Urinary bladder (tissue), 4 donors: ENCODE data around the gene FLT4. TPM values are rescaled to one million over a fixed set of nuclear protein-coding genes. Genes with fewer than 3 reads are reported as not detected.

Source experiments
- DNase-seq: peaks from one replicate; pipeline ENCODE4 v3.0.0-alpha.2; 2015; ENCODE audit errors: extremely low spot score
- H3K27ac ChIP-seq: one replicate; pipeline ENCODE4 v1.5.1; 2013; ENCODE audit warnings: low read depth, mild to moderate bottlenecking, moderate library complexity
- H3K36me3 ChIP-seq: one replicate; pipeline ENCODE4 v1.6.1; 2013; ENCODE audit warnings: mild to moderate bottlenecking, moderate library complexity; ENCODE audit not compliant: insufficient read depth
- H3K4me1 ChIP-seq: one replicate; pipeline ENCODE4 v1.6.1; 2013; ENCODE audit warnings: mild to moderate bottlenecking, moderate library complexity; ENCODE audit not compliant: insufficient read depth
- H3K4me3 ChIP-seq: one replicate; pipeline ENCODE4 v1.5.1; 2013; ENCODE audit warnings: low read depth, low read length
- WGBS: extraction: QIAGEN DNeasy Blood & Tissue Kit; methylation state at CpG from one replicate; pipeline ENCODE4 v1.1.7; 2013; 5-methylcytosine and 5-hydroxymethylcytosine counted together
- polyA plus RNA-seq: library from polyadenylated mRNA; stranded (reverse); fragments of 200-250 nt; gene quantifications from one replicate; pipeline ENCODE4 v1.2.3, GENCODE V29; 2013
- total RNA-seq: library from RNA; depleted of rRNA; stranded (reverse); fragments of >200 nt; gene quantifications from one replicate; pipeline ENCODE4 v1.2.3, GENCODE V29; 2014
- donor health status: healthy with polysubstance abuse.
- donor health status: healthy.

FLT4 gene
- total and polyA plus RNA-seq, 2 donors, result 8.4 to 18.2 TPM

DNA sequence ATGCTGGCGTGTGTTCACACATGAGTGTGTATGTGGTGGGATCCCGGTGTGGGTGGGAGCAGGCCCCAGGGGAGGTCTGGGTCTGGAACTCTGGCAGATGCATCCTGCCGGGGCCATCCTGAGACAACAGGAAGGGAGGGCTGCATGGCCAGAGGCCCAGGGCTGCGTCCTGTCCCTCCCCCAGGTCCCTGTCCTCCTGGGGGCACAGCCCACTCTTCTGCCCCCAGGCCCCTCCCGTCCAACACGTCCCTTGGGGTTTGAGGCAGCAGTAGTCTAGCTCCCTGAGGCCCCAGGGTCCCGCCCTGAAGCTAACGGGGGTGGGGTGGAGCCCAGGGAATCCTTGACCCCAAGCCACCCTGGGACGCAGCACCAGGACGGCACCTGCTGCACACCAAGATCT lies 16.6 kb downstream of the FLT4 start:
- no peak for DNase-seq
- 66% methylated on average over 10 of the region's 10 CpGs for WGBS
- Histone ChIP-seq H3K4me3 (no peak overlapping the region), H3K4me1 (no peaks in the 10 kb centered on the region), H3K27ac (no peak overlapping the region), H3K36me3 (no peaks in the 10 kb centered on the region)

DNA sequence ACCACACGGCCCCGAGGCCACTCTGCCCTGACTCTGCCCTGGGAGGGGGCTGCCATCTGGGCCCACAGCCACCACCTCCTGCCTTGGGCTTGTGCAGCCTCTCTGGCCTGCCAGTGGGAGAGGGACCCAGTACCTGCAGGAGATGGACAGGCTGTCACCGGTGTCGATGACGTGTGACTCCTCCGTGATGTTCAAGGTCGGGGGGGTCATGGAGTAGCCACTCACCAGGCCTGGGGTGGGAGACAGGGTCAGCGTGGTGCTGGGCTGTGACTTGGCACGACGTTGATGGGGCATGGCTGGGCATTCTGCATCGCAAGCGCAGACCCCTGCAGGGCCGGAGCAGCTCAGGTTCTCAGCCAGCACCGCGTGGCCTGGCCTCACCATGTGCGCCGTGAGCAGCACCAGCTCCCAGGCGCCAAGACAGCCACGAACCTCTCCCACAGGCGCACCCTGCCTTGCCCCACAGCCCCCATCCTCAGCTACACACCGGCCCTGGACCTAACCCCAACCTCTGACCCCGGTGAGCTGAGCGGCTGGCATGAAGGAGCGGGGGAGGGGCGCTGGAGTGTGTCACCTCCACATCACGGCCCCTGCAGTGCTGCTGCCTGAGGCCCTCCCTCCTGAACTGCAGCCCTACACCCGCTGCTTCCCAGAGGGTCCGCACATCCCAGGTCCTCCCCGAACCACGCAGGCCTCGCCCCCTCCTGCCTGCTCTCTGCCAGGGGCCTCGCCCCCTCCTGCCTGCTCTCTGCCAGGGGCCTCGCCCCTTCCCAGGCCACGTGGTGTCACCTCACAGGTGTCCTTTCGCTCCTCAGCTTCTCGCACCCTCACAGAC lies 17.6 kb downstream of the FLT4 start:
- 67% methylated on average over 35 of the region's 36 CpGs for WGBS

DNA sequence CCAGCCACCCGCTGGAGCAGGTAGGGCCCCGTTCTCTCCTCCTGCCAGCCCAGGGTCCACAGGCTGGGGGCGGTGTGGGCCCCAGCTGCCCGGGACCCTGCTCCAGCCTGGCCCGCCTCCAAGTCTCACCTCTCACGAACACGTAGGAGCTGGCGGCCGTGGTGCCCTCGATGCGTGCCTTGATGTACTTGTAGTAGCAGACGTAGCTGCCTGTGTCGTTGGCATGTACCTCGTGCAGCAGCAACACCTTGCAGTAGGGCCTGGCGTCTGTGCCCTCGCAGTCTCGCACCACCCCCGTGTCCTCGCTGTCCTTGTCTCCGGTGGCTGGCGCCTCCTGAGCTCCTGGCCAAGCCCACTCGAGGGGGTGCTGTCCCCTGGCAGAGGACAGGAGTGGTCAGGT lies 19.0 kb downstream of the FLT4 start:
- DNase-seq, result no peak
- Histone ChIP-seq H3K4me3 (no peak overlapping the region), H3K36me3 (no peaks in the 10 kb centered on the region), H3K4me1 (no peaks in the 10 kb centered on the region), H3K27ac (no peak overlapping the region)
- WGBS, result 87% methylated on average over 22 of the region's 22 CpGs

More for the DNA sequence above, 17.6 kb downstream of the FLT4 start:
- Histone ChIP-seq H3K4me3 (no peak overlapping the region), H3K4me1 (no peaks in the 10 kb centered on the region), H3K27ac (no peak overlapping the region), H3K36me3 (no peaks in the 10 kb centered on the region)
- no peak for DNase-seq

DNA sequence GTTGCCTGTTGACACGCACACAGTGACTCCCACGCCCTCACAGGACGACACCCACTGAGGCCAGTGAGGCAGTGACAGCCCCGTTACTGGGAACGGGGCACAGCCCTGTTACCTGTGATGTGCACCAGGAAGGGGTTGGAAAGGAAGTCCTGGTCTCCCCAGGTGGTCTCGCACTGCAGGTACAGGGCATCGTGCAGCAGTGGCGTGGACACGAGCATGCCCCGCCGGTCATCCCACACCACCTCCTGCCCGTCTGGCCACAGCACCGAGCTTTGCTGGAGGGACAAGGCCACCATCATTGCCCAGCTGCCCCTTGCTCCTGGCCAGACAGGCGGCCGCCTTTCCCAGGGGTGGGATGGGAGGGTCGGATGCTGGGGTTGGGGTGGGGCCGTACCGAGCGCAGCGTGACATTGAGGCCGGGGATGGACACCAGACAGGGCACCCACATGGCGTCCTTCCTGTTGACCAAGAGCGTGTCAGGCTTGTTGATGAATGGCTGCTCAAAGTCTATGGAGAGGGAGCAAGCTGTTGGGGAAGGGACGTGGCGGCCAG lies 19.5 kb downstream of the FLT4 start:
- DNase-seq, result no peak
- no peaks in the 10 kb centered on the region for H3K36me3 ChIP-seq
- no peak overlapping the region for H3K27ac ChIP-seq
- no peaks in the 10 kb centered on the region for H3K4me1 ChIP-seq
- WGBS, result 89% methylated on average over 25 of the region's 25 CpGs
- H3K4me3 ChIP-seq, result no peak overlapping the region

DNA sequence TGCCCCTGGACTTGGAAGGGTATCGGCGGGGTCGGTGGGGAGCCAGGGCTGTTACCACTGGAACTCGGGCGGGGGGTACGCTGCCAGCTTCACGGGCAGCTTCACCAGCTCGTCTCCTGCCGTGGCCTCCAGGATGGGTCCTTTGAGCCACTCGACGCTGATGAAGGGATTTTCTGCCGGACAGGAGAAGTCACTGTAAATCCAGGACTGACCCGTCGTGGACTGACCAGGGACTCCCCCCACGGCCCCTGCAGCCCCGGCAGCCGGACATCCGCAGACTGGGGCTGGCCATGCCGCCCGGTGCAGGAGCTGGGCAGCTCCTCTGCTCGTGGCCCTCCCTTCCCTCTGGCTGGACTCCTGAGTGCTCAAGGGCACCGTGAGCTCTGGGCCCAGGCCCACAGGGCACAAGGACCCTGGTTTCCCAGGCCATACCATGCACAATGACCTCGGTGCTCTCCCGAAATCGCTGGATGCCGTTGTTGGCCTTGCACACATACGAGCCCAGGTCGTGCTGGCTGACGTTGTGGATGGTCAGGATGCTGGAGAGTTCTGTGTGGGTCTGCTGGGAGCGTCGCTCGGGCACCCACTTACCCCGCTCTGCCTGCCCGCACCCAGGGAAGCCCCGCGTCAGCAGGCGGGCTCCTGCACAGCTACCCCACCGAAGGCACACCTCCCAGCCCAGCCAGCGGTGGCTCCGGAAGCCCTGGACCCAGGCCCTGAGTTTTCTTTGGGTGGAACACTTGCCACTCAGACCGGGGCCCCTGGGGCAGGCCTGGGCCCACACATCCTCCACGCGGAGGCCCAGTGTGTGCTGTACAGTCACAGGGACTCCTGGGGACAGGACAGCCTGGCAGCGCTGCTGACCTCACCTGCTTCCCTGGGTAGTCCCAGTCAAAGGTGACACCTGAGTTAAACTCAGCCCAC lies 20.3 kb downstream of the FLT4 start:
- 88% methylated on average over 44 of the region's 44 CpGs for WGBS
- Histone ChIP-seq H3K4me3 (no peak overlapping the region), H3K4me1 (no peaks in the 10 kb centered on the region), H3K36me3 (no peaks in the 10 kb centered on the region), H3K27ac (no peak overlapping the region)
- no peak for DNase-seq

DNA sequence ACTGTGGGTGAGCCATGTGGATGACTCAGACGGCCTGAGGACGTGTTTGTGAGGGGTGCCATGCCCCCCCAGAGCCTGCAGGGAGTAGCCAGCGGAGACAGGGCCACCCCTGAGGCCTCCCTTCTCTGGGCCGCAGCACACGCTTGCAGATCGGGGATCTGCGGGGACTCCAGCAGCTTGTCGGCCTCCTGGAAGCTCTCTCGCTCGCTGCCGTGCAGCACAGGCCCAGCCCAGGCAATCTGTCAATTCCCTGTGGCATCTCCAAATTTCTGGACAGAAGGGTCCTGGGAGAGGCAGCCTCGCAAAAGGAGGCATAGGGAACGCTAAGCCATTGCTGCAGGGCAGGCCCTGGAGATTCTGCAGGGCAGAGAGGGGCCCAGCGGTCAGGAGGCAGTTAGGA lies 21.2 kb downstream of the FLT4 start:
- no peak overlapping the region for H3K4me3 ChIP-seq
- no peak for DNase-seq
- H3K4me1 ChIP-seq, result no peaks in the 10 kb centered on the region
- no peak overlapping the region for H3K27ac ChIP-seq
- H3K36me3 ChIP-seq, result no peaks in the 10 kb centered on the region
- WGBS, result 75% methylated on average over 14 of the region's 14 CpGs

DNA sequence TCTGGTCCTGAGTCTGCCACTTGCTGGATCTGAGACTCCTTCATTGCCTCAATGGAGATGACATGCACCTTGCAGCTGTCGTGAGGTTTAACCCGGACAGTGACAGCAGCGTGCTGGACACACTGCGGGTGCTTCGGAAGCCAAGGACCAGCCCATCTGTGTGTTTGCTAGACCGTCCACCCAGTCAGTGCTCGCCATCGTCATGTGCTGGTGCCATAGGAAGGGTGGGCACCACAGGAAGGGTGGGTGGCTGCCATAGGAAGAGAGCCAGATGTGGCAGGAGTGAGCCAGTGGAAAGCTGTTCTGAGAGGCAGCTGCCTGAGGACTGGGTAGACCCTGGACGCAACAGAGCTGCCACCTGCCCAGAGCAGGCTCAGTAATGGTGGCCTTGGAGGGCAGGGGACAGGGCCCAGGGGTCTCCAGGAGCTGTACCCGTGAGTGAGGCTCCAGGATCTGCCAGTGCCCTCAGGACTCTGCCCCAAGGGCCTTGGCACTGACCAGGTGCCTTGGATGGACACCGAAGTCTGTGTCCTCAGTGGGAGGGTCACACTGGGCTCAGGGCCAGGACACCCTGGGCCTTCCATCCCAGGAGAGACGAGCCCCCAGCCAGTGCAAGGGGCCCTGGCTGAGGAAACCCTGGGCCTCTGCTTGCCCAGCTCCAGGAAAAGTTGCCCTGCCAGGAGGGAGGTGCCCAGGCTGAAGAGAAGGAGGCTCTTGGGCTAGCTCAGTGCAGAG lies 21.8 kb downstream of the FLT4 start:
- WGBS, result 88% methylated on average over 12 of the region's 12 CpGs
- H3K36me3 ChIP-seq, result no peaks in the 10 kb centered on the region
- H3K4me1 ChIP-seq, result no peaks in the 10 kb centered on the region
- H3K27ac ChIP-seq, result no peak overlapping the region
- no peak for DNase-seq
- no peak overlapping the region for H3K4me3 ChIP-seq

DNA sequence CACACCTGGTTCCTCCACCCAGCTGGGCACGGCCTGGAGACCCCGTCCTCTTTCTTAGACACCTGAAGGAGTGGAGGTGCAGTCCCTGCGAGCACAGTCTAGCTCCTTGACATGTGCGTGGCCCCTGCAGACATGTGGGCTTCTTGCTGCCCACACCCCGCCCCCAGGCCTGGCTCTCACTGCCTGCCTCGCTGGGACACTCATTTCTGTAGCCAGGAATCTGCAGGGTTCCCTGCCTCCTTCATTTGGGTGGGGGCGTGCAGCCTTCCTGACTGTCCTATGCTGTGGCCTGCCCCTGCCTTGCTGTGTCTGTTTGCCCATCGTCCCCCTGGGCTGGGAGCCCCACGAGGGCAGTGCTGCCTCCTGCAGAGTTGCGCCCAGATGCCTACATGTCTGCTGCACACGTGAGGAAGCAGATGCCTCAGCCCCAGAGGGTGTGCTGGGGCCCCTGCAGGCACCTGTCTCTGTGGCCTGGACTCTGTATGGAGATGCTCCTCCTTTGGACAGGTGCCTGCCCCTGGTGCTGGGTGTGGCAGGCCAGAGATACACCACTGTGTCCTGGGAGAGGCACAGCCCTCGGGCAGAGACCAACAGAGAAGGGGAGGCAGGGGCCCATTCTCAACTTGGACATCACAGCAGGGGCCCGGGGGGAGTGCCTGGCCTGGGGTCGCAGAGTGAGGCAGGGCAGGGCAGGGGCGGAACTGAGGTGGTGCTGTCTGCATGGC lies 22.6 kb downstream of the FLT4 start:
- Histone ChIP-seq H3K36me3 (no peaks in the 10 kb centered on the region), H3K4me1 (no peaks in the 10 kb centered on the region), H3K27ac (no peak overlapping the region), H3K4me3 (no peak overlapping the region)
- no peak for DNase-seq
- 79% methylated on average over 15 of the region's 15 CpGs for WGBS

DNA sequence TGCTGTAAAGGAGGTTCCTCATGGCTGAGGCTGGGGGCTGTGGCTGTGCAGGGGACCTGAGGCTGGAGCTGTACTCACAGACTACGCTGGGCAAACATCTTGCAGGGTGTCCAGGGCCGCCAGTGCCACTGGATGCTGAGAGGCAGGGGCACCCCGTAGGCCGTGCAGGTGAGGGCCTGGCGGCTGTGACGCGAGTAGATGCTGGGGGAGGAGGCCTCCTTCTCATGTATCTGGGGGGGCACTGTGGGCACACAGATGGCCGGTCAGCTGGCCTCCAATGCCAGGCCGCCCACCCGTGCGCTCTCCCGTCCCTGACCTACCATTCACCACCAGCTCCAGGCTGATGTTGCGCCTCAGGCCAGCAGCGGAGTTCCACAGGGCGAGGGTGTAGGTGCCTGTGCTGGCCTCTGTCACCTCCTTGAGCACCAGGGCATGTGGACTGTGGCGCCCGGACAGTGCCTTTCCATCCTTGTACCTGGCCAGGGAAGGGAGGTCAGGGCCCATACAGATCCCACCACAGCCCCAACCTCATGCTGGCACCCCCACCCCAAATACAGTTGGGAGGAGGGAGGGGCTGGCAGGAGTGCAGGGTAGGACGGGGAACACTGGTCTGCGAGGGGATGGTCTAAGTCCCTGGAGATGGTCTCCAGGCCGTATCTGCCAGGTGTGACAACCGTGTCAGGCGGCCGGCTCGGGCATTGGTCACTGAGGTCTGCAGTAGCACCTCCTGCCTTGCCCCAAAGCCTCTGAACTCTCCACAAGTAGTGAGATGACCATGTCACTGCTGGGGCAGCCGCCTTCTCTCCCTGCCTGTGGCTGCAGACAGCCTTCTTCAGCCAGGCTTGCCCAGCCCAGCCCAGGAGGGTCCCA lies 23.4 kb downstream of the FLT4 start:
- no peak for DNase-seq
- Histone ChIP-seq H3K36me3 (no peaks in the 10 kb centered on the region), H3K4me1 (no peaks in the 10 kb centered on the region), H3K4me3 (no peak overlapping the region), H3K27ac (no peak overlapping the region)
- 89% methylated on average over 25 of the region's 25 CpGs for WGBS

DNA sequence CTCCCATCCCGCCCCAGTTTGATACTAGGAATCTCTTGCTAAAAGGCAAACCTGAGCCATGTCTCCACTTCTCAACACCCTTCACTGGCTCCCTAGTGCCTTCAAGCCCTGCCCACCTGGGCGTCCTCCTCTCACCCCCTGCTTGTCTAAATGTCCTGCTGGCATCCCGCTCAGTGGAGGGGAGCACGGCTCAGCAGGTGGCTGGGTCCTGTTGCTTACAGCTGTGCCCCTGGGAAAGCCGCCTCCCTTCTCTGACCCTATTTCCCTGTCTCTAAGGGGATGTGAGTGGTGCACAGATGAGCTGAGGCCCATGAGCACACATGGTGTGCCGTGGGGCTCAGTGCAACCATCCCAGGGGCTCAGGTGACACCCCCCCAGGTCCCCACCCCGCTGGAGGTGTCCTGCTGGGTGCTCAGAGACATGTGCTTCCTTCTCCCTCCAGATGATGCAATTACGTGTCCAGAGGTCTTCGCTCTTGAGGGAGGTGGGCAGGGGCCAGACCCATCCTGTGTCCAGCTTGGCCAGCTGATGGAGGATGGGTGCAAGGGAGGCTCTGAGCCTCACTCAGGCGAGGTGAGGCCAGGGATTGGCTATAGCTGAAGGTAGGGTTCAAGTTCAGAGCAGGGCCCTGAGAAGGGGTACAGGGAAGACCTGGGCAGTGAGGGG lies 24.1 kb downstream of the FLT4 start:
- H3K4me3 ChIP-seq, result no peak overlapping the region
- WGBS, result 79% methylated on average over 10 of the region's 10 CpGs
- no peaks in the 10 kb centered on the region for H3K36me3 ChIP-seq
- no peak overlapping the region for H3K27ac ChIP-seq
- no peaks in the 10 kb centered on the region for H3K4me1 ChIP-seq
- no peak for DNase-seq

DNA sequence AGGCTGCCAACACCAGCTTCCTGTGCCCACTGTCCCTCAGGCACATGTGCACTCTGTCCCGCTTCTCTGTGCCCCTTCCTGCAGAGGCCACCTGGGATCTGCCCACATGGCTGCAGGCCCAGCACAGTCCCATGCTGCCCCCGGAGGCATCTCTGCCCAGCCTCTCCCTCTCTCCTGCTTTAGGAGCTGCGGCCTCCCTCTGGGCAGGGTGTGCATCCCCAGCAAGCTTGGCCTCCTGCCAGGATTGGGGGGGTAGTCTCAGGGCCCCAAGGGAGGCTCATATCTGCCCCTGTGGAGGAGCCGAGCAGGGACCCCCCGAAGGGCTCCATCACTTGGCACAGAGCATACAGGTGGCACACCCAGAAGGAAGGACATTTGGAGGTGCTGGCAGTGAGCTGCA lies 24.8 kb downstream of the FLT4 start:
- no peak overlapping the region for H3K27ac ChIP-seq
- 43% methylated on average over 5 of the region's 5 CpGs for WGBS
- no peak for DNase-seq
- H3K36me3 ChIP-seq, result no peaks in the 10 kb centered on the region
- H3K4me1 ChIP-seq, result no peaks in the 10 kb centered on the region
- H3K4me3 ChIP-seq, result no peak overlapping the region

DNA sequence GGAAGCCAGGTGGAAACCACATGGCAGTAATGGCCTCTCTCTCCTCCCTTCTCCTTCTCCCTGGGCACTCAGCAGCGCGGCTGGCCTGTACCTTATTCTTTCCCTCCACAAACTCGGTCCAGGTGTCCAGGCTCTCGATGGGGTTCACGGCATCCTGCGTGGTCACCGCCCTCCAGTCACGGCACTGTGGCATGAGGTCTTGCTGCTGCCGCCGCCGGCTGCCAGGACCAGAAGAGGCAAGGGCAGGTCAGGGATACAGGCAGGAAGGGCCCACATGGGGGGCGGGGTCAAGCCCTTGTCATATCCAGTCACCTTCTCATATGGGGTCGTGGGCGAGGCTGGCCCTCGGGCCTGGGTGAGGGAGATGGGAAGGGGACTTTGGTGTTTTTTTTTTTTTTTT lies 25.6 kb downstream of the FLT4 start:
- H3K36me3 ChIP-seq, result no peaks in the 10 kb centered on the region
- WGBS, result 91% methylated on average over 15 of the region's 15 CpGs
- H3K4me3 ChIP-seq, result no peak overlapping the region
- DNase-seq, result no peak
- H3K27ac ChIP-seq, result no peak overlapping the region
- H3K4me1 ChIP-seq, result no peaks in the 10 kb centered on the region
